GM19193 (cell line): Measurements from ENCODE around the gene HAO2.

ENCODE experiments used
- POLR2A ChIP-seq: IDR thresholded peaks from 4 replicates; pipeline ENCODE4 v1.6.1; 2011; ENCODE audit not compliant: insufficient read depth, insufficient read length; ENCODE audit errors: extremely low read depth

Gene HAO2

DNA sequence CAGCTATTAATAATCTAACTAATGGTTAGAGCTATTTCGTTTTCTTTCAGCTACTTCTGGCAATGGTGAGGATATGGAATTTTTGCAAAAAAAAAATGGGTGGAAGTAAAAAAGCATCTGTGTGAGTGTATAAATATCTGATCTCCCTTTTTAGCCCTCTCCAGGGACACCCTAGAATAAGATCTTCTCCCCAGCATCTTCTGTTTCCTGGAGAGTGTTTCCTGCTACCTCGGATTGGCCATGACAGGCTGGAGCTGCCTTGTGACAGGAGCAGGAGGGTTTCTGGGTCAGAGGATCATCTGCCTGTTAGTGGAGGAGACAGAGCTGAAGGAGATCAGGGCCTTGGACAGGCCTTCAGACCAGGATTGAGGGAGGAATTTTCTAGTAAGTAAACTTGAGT lies 70.2 kb downstream of the HAO2 start:
- no peak for TF ChIP-seq POLR2A

DNA sequence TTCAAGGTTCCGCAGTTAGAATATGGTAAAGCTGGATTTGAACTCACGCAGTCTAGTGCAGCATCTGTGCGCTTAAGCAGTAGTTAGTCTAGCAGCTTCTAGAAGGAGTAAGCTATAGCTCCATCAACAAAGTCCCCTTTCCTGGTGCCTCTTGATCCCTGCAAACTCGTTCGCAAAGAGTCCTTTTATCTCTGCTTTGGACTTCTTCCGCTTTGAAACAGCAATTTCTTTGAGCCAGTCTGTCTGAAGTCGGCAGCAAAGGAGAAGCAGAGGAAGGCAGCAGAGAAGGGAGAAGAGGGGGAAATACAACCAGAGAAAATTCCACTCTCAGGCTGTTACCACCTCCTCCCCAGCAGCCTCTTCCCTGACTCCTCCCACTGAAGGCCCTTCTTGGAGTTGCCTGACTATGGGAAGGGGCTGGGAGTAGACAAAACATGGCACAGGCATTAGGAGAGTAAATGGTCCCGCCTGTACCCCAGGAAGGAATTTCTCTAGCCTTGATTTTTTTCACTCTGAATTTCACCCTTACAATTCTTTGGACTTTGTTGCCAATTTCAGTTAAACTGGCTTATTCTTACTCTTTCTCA lies 72.2 kb downstream of the HAO2 start:
- TF ChIP-seq POLR2A, result no peak

DNA sequence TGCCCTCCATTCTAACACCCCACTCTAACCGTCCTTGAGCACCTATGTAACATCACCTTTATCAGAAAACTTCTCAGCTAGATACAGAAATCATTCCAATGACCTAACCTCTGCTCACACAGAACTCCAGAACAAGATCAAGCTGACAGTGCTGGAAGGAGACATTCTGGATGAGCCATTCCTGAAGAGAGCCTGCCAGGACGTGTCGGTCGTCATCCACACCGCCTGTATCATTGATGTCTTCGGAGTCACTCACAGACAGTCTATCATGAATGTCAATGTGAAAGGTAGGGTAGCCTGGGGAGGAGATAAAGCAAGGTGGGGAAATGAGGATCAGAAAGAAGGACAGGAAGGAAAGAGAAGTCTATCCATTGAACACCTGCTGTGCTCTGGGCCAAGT lies 74.2 kb downstream of the HAO2 start:
- no peak for TF ChIP-seq POLR2A
